HG03025 (cell line): ENCODE data around the gene RAP1GDS1.
"Not testable (repeated sequence)": the region's sequence is repeated elsewhere in the genome, so short reads cannot be mapped to it uniquely, and the experiment has no call there.

ENCODE experiments used
- ATAC-seq: cut with Tn5 transposase; IDR thresholded peaks from one replicate; pipeline ENCODE4 v1.9.1; 2021; ENCODE audit warnings: mild to moderate bottlenecking, moderate library complexity; ENCODE audit not compliant: unreplicated experiment, low FRiP score

RAP1GDS1 gene

GRCh38 chr4:98474408-98474844 lies 213.2 kb downstream of the RAP1GDS1 start:
- no peak for ATAC-seq

GRCh38 chr4:98476891-98477290 lies 215.7 kb downstream of the RAP1GDS1 start:
- no peak for ATAC-seq

- not testable (repeated sequence) for ATAC-seq
Observed at GRCh38 chr4:98479590-98479989, 218.4 kb downstream of the RAP1GDS1 start.

GRCh38 chr4:98480535-98480934 lies 219.4 kb downstream of the RAP1GDS1 start:
- ATAC-seq: no peak

- no peak for ATAC-seq
Observed at GRCh38 chr4:98481167-98481566, 220.0 kb downstream of the RAP1GDS1 start.

GRCh38 chr4:98482503-98482846 lies 221.3 kb downstream of the RAP1GDS1 start:
- ATAC-seq: peak; percentile 10

GRCh38 chr4:98482847-98483806 lies 221.9 kb downstream of the RAP1GDS1 start:
- peak; percentile 92 for ATAC-seq

GRCh38 chr4:98484031-98484430 lies 222.8 kb downstream of the RAP1GDS1 start:
- no peak for ATAC-seq

- no peak for ATAC-seq
Observed at GRCh38 chr4:98485816-98486345, 224.7 kb downstream of the RAP1GDS1 start.

- no peak for ATAC-seq
Observed at GRCh38 chr4:98490251-98490650, 229.1 kb downstream of the RAP1GDS1 start.

GRCh38 chr4:98491899-98492559 lies 230.8 kb downstream of the RAP1GDS1 start:
- no peak for ATAC-seq

GRCh38 chr4:98493296-98493695 lies 232.1 kb downstream of the RAP1GDS1 start:
- peak; percentile 91 for ATAC-seq
